ENCODE data around the gene SYNGR2.

The SYNGR2 gene

GRCh38 chr17:78168242-78168902 lies at the start of gene SYNGR2:
Gene SYNGR2, plus strand, starts transcription at chr17:78168581. Its CDS starts 36 bp downstream, at chr17:78168617.
- no peak within 1 kb of the TSS for H3K27ac ChIP-seq (ENCODE audit: low read depth, low read length)
- H3K4me1 ChIP-seq (ENCODE audit: control insufficient read depth in 5 of 5, insufficient read depth in 5 of 5, low read length in 5 of 5) = peaks cover 0 to 46% (median 28%) of the 10 kb centered on the region in 5 donors
- peak within 1 kb of the TSS; percentile 59 to 70 (median 64) for H3K4me3 ChIP-seq (ENCODE audit: low read depth in 1 of 5, low read length in 5 of 5)
- no peaks in the 10 kb centered on the region for H3K9me3 ChIP-seq (ENCODE audit: control insufficient read depth in 5 of 5, low read length in 5 of 5)
- H3K36me3 ChIP-seq (ENCODE audit: control insufficient read depth in 5 of 5, insufficient read depth in 5 of 5, low read length in 5 of 5) = peaks cover 0 to 24% (median 19%) of the 10 kb centered on the region in 5 donors
- peak within 1 kb of the TSS in 4 of 5 donors; percentile 68 to 82 (median 76) for H3K9ac ChIP-seq (ENCODE audit: low read length in 5 of 5)
- no peaks in the 10 kb centered on the region for H3K27me3 ChIP-seq (ENCODE audit: control insufficient read depth in 5 of 5, insufficient read depth in 4 of 5, low read length in 5 of 5)

- peaks cover 0 to 76% (median 45%) of the 10 kb centered on the region in 5 donors for H3K36me3 ChIP-seq (ENCODE audit: control insufficient read depth in 5 of 5, insufficient read depth in 5 of 5, low read length in 5 of 5)
- no peaks in the 10 kb centered on the region for H3K27me3 ChIP-seq (ENCODE audit: control insufficient read depth in 5 of 5, insufficient read depth in 4 of 5, low read length in 5 of 5)
- peaks cover 0 to 26% (median 17%) of the 10 kb centered on the region in 5 donors for H3K4me1 ChIP-seq (ENCODE audit: control insufficient read depth in 5 of 5, insufficient read depth in 5 of 5, low read length in 5 of 5)
- H3K9ac ChIP-seq (ENCODE audit: low read length in 5 of 5) = no peak overlapping the region
- H3K27ac ChIP-seq (ENCODE audit: low read depth, low read length) = no peak overlapping the region
- H3K4me3 ChIP-seq (ENCODE audit: low read depth in 1 of 5, low read length in 5 of 5) = no peak overlapping the region
- no peaks in the 10 kb centered on the region for H3K9me3 ChIP-seq (ENCODE audit: control insufficient read depth in 5 of 5, low read length in 5 of 5)
Observed at GRCh38 chr17:78118801-78119241, 49.6 kb upstream of the SYNGR2 start.

GRCh38 chr17:78120537-78120936 lies 47.8 kb upstream of the SYNGR2 start:
- Histone ChIP-seq H3K4me3 (ENCODE audit: low read depth in 1 of 5, low read length in 5 of 5) (no peak overlapping the region), H3K9ac (ENCODE audit: low read length in 5 of 5) (no peak overlapping the region), H3K27ac (ENCODE audit: low read depth, low read length) (no peak overlapping the region), H3K27me3 (ENCODE audit: control insufficient read depth in 5 of 5, insufficient read depth in 4 of 5, low read length in 5 of 5) (no peaks in the 10 kb centered on the region), H3K9me3 (ENCODE audit: control insufficient read depth in 5 of 5, low read length in 5 of 5) (no peaks in the 10 kb centered on the region), H3K36me3 (ENCODE audit: control insufficient read depth in 5 of 5, insufficient read depth in 5 of 5, low read length in 5 of 5) (peaks cover 0 to 81% (median 57%) of the 10 kb centered on the region in 5 donors), H3K4me1 (ENCODE audit: control insufficient read depth in 5 of 5, insufficient read depth in 5 of 5, low read length in 5 of 5) (peaks cover 0 to 36% (median 25%) of the 10 kb centered on the region in 5 donors)

- H3K9ac ChIP-seq (ENCODE audit: low read length in 5 of 5) = no peak overlapping the region
- H3K9me3 ChIP-seq (ENCODE audit: control insufficient read depth in 5 of 5, low read length in 5 of 5) = no peaks in the 10 kb centered on the region
- no peak overlapping the region for H3K27ac ChIP-seq (ENCODE audit: low read depth, low read length)
- H3K36me3 ChIP-seq (ENCODE audit: control insufficient read depth in 5 of 5, insufficient read depth in 5 of 5, low read length in 5 of 5) = peaks cover 0 to 87% (median 57%) of the 10 kb centered on the region in 5 donors
- peaks cover 0 to 43% (median 32%) of the 10 kb centered on the region in 5 donors for H3K4me1 ChIP-seq (ENCODE audit: control insufficient read depth in 5 of 5, insufficient read depth in 5 of 5, low read length in 5 of 5)
- no peaks in the 10 kb centered on the region for H3K27me3 ChIP-seq (ENCODE audit: control insufficient read depth in 5 of 5, insufficient read depth in 4 of 5, low read length in 5 of 5)
- no peak overlapping the region for H3K4me3 ChIP-seq (ENCODE audit: low read depth in 1 of 5, low read length in 5 of 5)
Observed at GRCh38 chr17:78120971-78121800, 47.2 kb upstream of the SYNGR2 start.

GRCh38 chr17:78121801-78122215 lies 46.6 kb upstream of the SYNGR2 start:
- H3K4me1 ChIP-seq (ENCODE audit: control insufficient read depth in 5 of 5, insufficient read depth in 5 of 5, low read length in 5 of 5) = peaks cover 2 to 49% (median 38%) of the 10 kb centered on the region in 5 donors
- no peaks in the 10 kb centered on the region for H3K27me3 ChIP-seq (ENCODE audit: control insufficient read depth in 5 of 5, insufficient read depth in 4 of 5, low read length in 5 of 5)
- no peak overlapping the region for H3K9ac ChIP-seq (ENCODE audit: low read length in 5 of 5)
- peaks cover 0 to 88% (median 57%) of the 10 kb centered on the region in 5 donors for H3K36me3 ChIP-seq (ENCODE audit: control insufficient read depth in 5 of 5, insufficient read depth in 5 of 5, low read length in 5 of 5)
- no peaks in the 10 kb centered on the region for H3K9me3 ChIP-seq (ENCODE audit: control insufficient read depth in 5 of 5, low read length in 5 of 5)
- no peak overlapping the region for H3K27ac ChIP-seq (ENCODE audit: low read depth, low read length)
- no peak overlapping the region for H3K4me3 ChIP-seq (ENCODE audit: low read depth in 1 of 5, low read length in 5 of 5)

GRCh38 chr17:78122216-78122930 lies 46.0 kb upstream of the SYNGR2 start:
- Histone ChIP-seq H3K4me3 (ENCODE audit: low read depth in 1 of 5, low read length in 5 of 5) (no peak overlapping the region), H3K27me3 (ENCODE audit: control insufficient read depth in 5 of 5, insufficient read depth in 4 of 5, low read length in 5 of 5) (no peaks in the 10 kb centered on the region), H3K4me1 (ENCODE audit: control insufficient read depth in 5 of 5, insufficient read depth in 5 of 5, low read length in 5 of 5) (peaks cover 5 to 55% (median 43%) of the 10 kb centered on the region in 5 donors), H3K9me3 (ENCODE audit: control insufficient read depth in 5 of 5, low read length in 5 of 5) (no peaks in the 10 kb centered on the region), H3K9ac (ENCODE audit: low read length in 5 of 5) (no peak overlapping the region), H3K27ac (ENCODE audit: low read depth, low read length) (no peak overlapping the region), H3K36me3 (ENCODE audit: control insufficient read depth in 5 of 5, insufficient read depth in 5 of 5, low read length in 5 of 5) (peaks cover 0 to 82% (median 57%) of the 10 kb centered on the region in 5 donors)

- H3K9ac ChIP-seq (ENCODE audit: low read length in 5 of 5) = no peak overlapping the region
- H3K27ac ChIP-seq (ENCODE audit: low read depth, low read length) = no peak overlapping the region
- no peaks in the 10 kb centered on the region for H3K27me3 ChIP-seq (ENCODE audit: control insufficient read depth in 5 of 5, insufficient read depth in 4 of 5, low read length in 5 of 5)
- no peaks in the 10 kb centered on the region for H3K9me3 ChIP-seq (ENCODE audit: control insufficient read depth in 5 of 5, low read length in 5 of 5)
- H3K36me3 ChIP-seq (ENCODE audit: control insufficient read depth in 5 of 5, insufficient read depth in 5 of 5, low read length in 5 of 5) = peaks cover 0 to 78% (median 56%) of the 10 kb centered on the region in 5 donors
- H3K4me1 ChIP-seq (ENCODE audit: control insufficient read depth in 5 of 5, insufficient read depth in 5 of 5, low read length in 5 of 5) = peaks cover 5 to 57% (median 43%) of the 10 kb centered on the region in 5 donors
- no peak overlapping the region for H3K4me3 ChIP-seq (ENCODE audit: low read depth in 1 of 5, low read length in 5 of 5)
Observed at GRCh38 chr17:78122931-78123249, 45.5 kb upstream of the SYNGR2 start.

GRCh38 chr17:78123258-78123929 lies 45.0 kb upstream of the SYNGR2 start:
- H3K36me3 ChIP-seq (ENCODE audit: control insufficient read depth in 5 of 5, insufficient read depth in 5 of 5, low read length in 5 of 5) = peaks cover 0 to 76% (median 54%) of the 10 kb centered on the region in 5 donors
- peaks cover 5 to 60% (median 45%) of the 10 kb centered on the region in 5 donors for H3K4me1 ChIP-seq (ENCODE audit: control insufficient read depth in 5 of 5, insufficient read depth in 5 of 5, low read length in 5 of 5)
- H3K9ac ChIP-seq (ENCODE audit: low read length in 5 of 5) = no peak overlapping the region
- no peaks in the 10 kb centered on the region for H3K9me3 ChIP-seq (ENCODE audit: control insufficient read depth in 5 of 5, low read length in 5 of 5)
- no peak overlapping the region for H3K4me3 ChIP-seq (ENCODE audit: low read depth in 1 of 5, low read length in 5 of 5)
- H3K27ac ChIP-seq (ENCODE audit: low read depth, low read length) = no peak overlapping the region
- H3K27me3 ChIP-seq (ENCODE audit: control insufficient read depth in 5 of 5, insufficient read depth in 4 of 5, low read length in 5 of 5) = no peaks in the 10 kb centered on the region

GRCh38 chr17:78124081-78124835 lies 44.1 kb upstream of the SYNGR2 start:
- Histone ChIP-seq H3K9me3 (ENCODE audit: control insufficient read depth in 5 of 5, low read length in 5 of 5) (no peaks in the 10 kb centered on the region), H3K27me3 (ENCODE audit: control insufficient read depth in 5 of 5, insufficient read depth in 4 of 5, low read length in 5 of 5) (no peaks in the 10 kb centered on the region), H3K4me1 (ENCODE audit: control insufficient read depth in 5 of 5, insufficient read depth in 5 of 5, low read length in 5 of 5) (peaks cover 5 to 68% (median 52%) of the 10 kb centered on the region in 5 donors), H3K9ac (ENCODE audit: low read length in 5 of 5) (no peak overlapping the region), H3K27ac (ENCODE audit: low read depth, low read length) (no peak overlapping the region), H3K4me3 (ENCODE audit: low read depth in 1 of 5, low read length in 5 of 5) (peak overlapping the region in 1 of 5 donors; percentile 81), H3K36me3 (ENCODE audit: control insufficient read depth in 5 of 5, insufficient read depth in 5 of 5, low read length in 5 of 5) (peaks cover 0 to 67% (median 47%) of the 10 kb centered on the region in 5 donors)

Measured in subcutaneous abdominal adipose tissue (tissue), 5 donors.